Stimulated activated naive CD8-positive, alpha-beta T cell treated with anti-CD3 and anti-CD28 coated beads, Interleukin-15, amount 100 ng/mL, for 72 hours (primary cell): Measurements from ENCODE around the gene DGKB.

ENCODE experiments used
- ATAC-seq: fragments of 150-1000 bp; cut with Tn5 transposase; 2 replicates; pipeline ENCODE4 v1.10.0; 2021; ENCODE audit warnings: mild to moderate bottlenecking, moderate library complexity
- DNase-seq, 2 donors: peaks; one replicate each; pipeline ENCODE4 v3.0.0; 2021 to 2022
- H3K27ac Mint-ChIP-seq, 2 donors: one replicate each; pipeline ENCODE4 v1.8.0; 2022; ENCODE audit warnings: mild to moderate bottlenecking in 2 of 2, mixed read lengths in 2 of 2, moderate library complexity in 2 of 2
- H3K27me3 Mint-ChIP-seq: one replicate; pipeline ENCODE4 v1.8.0; 2022; ENCODE audit warnings: mixed read lengths
- H3K4me1 Mint-ChIP-seq: one replicate; pipeline ENCODE4 v1.8.0; 2022; ENCODE audit warnings: mild to moderate bottlenecking, mixed read lengths
- H3K4me3 Mint-ChIP-seq, 2 donors: one replicate each; pipeline ENCODE4 v1.8.0; 2022; ENCODE audit warnings: mild to moderate bottlenecking in 2 of 2, mixed read lengths in 2 of 2, moderate library complexity in 1 of 2
- H3K9me3 Mint-ChIP-seq, 2 donors: one replicate each; pipeline ENCODE4 v1.8.0; 2022; ENCODE audit warnings: mixed read lengths in 2 of 2

The DGKB gene

DNA sequence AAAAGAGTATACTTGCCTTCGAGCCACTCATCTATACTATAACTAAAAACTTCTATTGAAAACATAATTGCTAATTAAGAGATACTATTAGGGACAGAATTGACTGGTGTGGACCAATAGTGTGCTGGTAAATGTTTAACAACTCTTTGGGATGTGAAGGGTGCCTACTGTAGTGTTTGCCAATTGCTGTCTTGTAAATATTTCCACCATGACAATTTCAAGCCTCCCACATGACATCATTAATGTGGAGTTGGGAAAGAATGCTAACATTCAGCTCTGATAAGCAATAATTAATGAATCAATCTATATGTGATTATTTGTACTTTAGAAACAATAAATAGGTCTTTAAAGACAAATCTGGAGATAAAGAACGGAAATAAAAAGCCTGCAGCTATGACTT, 136.8 kb downstream of the DGKB start:
- ATAC-seq, result no peak
- Mint-ChIP-seq H3K4me3 (no peak overlapping the region), H3K4me1 (no peaks in the 10 kb centered on the region)

GRCh38 chr7:14762561-14762960, 140.0 kb downstream of the DGKB start:
- no peaks in the 10 kb centered on the region for H3K4me1 Mint-ChIP-seq
- H3K27ac Mint-ChIP-seq, result no peak overlapping the region
- H3K4me3 Mint-ChIP-seq, result no peak overlapping the region
- ATAC-seq (no peak), DNase-seq (no peak)
- no peaks in the 10 kb centered on the region for H3K27me3 Mint-ChIP-seq
- H3K9me3 Mint-ChIP-seq, result peaks cover 12 to 13% of the 10 kb centered on the region in 2 donors

More for the DNA sequence above, 136.8 kb downstream of the DGKB start:
- DNase-seq, result no peak
- H3K9me3 Mint-ChIP-seq, result peaks cover 6 to 8% of the 10 kb centered on the region in 2 donors
- no peaks in the 10 kb centered on the region for H3K27me3 Mint-ChIP-seq
- H3K27ac Mint-ChIP-seq, result no peak overlapping the region

GRCh38 chr7:14761510-14762296, 140.8 kb downstream of the DGKB start:
- no peaks in the 10 kb centered on the region for H3K27me3 Mint-ChIP-seq
- no peak for ATAC-seq
- peaks cover 12 to 13% of the 10 kb centered on the region in 2 donors for H3K9me3 Mint-ChIP-seq

DNA sequence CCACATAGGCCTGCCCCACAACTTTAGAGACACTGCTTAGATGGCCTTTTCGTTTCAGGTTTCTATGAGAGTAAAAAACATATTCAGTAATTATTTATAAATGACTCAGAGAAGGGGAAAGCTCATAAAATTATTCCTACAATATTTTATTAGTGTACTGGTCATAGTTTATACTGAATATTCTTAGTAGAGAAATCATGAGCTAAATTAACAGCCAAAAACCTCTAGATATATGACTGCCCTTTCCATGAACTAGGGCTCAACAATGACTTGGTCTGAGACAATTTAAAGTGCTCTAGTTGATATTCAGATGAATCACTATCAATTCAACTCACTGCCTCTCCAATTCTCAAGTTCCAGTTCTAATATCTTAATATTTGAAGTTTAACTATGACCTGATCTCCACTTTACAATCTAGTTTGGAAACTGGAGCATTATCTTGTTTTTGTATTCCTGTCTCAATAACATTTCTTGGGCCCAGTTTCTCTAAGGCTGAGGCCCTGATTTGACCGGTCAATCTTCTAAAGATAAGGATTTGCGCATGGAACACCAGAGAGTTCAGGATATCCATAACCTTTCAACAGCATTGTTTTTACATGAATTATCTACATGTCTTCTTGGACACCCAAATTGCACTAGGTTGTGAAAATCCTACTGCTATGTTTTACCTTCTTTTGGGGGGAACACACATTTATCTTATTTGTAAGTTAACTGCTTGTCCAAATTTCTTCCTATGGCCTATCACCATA, 141.6 kb downstream of the DGKB start:
- no peak for DNase-seq
- no peak overlapping the region for H3K4me3 Mint-ChIP-seq
- no peak for ATAC-seq
- H3K27me3 Mint-ChIP-seq, result no peaks in the 10 kb centered on the region
- peaks cover 8 to 13% of the 10 kb centered on the region in 2 donors for H3K9me3 Mint-ChIP-seq
- no peak overlapping the region for H3K27ac Mint-ChIP-seq
- H3K4me1 Mint-ChIP-seq, result no peaks in the 10 kb centered on the region

More at GRCh38 chr7:14761510-14762296, 140.8 kb downstream of the DGKB start:
- no peak overlapping the region for H3K27ac Mint-ChIP-seq
- no peak for DNase-seq
- H3K4me1 Mint-ChIP-seq, result no peaks in the 10 kb centered on the region
- H3K4me3 Mint-ChIP-seq, result no peak overlapping the region

DNA sequence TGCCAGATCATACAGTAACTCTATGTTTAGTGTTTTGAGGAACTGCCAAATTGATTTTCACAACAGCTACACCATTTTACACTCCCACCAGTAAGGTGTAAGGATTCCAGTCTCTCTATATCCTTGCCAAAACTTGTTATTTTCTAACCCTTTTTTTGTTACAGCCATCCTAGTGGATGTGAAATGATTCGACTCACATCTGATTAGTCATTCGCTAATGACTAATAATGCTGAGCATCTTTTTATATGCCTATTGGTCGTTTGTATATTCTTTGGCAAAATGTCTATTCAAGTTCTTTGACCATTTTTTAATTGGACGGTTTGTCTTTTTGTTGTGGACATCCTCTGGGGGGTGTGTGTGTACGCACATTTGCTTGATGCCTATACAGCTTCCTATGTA, 142.8 kb downstream of the DGKB start:
- Mint-ChIP-seq H3K9me3 (peaks cover 5 to 13% of the 10 kb centered on the region in 2 donors), H3K27ac (no peak overlapping the region), H3K4me3 (no peak overlapping the region), H3K4me1 (no peaks in the 10 kb centered on the region), H3K27me3 (no peaks in the 10 kb centered on the region)
- no peak for ATAC-seq
- no peak for DNase-seq

DNA sequence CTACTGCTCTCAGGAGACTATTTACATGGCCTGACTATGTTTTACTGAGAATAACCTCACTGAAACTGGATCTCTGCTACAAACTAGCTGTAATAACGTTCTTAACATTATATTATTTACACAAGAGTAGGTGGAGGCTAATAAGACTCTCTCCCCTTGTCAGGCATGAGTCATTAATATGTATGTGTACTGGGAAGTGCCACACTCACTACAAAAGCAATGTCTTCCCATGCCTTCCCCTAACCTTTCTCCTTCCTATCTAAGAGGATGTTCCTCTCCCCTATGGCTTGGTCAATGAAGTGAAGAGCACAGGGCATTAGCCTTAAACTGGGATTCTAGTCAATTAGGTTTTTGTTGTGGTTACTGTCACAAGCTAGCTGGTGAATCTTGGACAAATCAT, 147.9 kb downstream of the DGKB start:
- peaks cover 2 to 5% of the 10 kb centered on the region in 2 donors for H3K9me3 Mint-ChIP-seq

DNA sequence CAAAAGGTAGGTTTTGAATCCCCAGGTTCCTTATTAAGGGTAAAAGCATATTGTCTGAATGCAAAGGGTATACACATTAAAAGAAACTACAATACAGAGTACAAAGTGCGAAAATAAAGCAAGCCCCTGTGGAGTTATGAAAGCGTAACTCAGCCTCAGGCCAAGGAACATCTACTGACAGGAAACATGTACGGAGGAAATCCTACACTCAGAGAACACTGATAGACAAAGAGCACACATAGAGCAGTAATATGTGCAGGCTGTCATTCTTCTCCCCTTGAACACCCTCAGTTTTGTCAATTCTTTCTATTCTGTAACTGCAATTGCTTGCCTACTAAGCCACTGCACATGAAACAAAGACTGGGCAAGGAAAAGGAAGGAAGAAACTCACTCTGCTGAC, 150.2 kb downstream of the DGKB start:
- no peaks in the 10 kb centered on the region for H3K27me3 Mint-ChIP-seq
- H3K27ac Mint-ChIP-seq, result no peak overlapping the region
- no peaks in the 10 kb centered on the region for H3K4me1 Mint-ChIP-seq
- DNase-seq (no peak), ATAC-seq (no peak)
- no peak overlapping the region for H3K4me3 Mint-ChIP-seq
- H3K9me3 Mint-ChIP-seq, result no peaks in the 10 kb centered on the region

More for the DNA sequence above, 147.9 kb downstream of the DGKB start:
- ATAC-seq, result no peak
- DNase-seq, result no peak
- Mint-ChIP-seq H3K27me3 (no peaks in the 10 kb centered on the region), H3K4me1 (no peaks in the 10 kb centered on the region), H3K27ac (no peak overlapping the region), H3K4me3 (no peak overlapping the region)

DNA sequence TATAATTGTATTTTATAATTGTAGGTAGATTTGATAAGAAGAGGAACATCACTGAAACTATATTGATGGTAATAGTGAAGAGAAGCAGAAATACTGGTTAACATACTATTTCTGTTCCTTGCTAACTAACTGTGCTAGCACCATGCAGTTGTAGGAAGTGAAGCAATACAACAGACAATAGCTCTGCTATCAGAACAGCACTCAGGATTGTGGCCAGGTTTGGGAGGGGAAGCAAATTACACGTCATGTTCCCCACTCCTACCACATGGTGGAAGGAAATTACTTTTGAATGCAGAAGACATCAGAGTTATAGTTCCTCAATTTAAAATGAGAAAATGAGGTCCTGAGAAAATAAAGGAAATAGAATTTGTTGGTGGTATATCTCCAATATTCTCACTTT, 151.1 kb downstream of the DGKB start:
- H3K27me3 Mint-ChIP-seq, result no peaks in the 10 kb centered on the region
- no peak overlapping the region for H3K27ac Mint-ChIP-seq
- ATAC-seq (no peak), DNase-seq (no peak)
- no peak overlapping the region for H3K4me3 Mint-ChIP-seq
- no peaks in the 10 kb centered on the region for H3K4me1 Mint-ChIP-seq
- no peaks in the 10 kb centered on the region for H3K9me3 Mint-ChIP-seq

DNA sequence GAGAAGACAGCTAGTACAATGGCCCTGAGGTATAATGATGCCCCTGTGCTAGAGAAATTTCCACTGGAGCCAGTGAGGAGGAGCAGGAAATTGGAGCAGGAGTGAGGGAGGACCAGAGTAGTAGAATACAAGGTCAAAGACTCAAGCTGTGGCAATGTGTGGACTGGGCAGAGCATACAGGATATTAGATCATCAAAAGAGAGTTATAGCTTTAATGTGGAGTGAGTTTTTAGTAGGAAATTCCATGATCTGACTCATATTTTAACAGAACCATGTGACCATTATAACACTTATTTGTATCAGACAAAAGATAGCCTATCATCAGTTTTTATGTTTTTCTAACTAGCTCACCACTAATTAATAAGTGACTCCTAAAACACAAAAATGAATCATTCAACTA, 154.1 kb downstream of the DGKB start:
- DNase-seq, result no peak
- Mint-ChIP-seq H3K4me3 (no peak overlapping the region), H3K27me3 (no peaks in the 10 kb centered on the region), H3K27ac (no peak overlapping the region), H3K9me3 (peaks cover 0 to 6% of the 10 kb centered on the region in 2 donors), H3K4me1 (no peaks in the 10 kb centered on the region)
- ATAC-seq, result no peak

DNA sequence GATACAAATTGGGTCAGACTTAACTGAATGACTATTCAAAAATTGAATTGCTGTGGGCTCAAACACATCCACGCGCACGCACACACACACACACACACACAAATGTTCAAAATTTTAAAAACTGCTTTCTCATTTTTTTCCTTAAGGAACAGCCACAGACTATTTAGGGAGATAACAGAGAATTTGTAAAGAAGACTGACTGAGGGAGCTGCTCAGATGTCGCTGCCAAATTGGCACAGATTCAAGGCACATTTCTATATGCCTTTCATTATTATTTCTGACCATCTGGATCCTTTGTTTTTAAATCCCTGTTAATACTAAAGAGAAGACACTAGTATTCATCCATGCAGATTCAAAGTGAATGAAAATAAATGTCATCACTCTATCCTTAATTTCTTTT, 154.8 kb downstream of the DGKB start:
- Mint-ChIP-seq H3K4me3 (no peak overlapping the region), H3K27me3 (no peaks in the 10 kb centered on the region), H3K9me3 (peaks cover 0 to 6% of the 10 kb centered on the region in 2 donors), H3K27ac (no peak overlapping the region), H3K4me1 (no peaks in the 10 kb centered on the region)
- DNase-seq (no peak), ATAC-seq (no peak)

DNA sequence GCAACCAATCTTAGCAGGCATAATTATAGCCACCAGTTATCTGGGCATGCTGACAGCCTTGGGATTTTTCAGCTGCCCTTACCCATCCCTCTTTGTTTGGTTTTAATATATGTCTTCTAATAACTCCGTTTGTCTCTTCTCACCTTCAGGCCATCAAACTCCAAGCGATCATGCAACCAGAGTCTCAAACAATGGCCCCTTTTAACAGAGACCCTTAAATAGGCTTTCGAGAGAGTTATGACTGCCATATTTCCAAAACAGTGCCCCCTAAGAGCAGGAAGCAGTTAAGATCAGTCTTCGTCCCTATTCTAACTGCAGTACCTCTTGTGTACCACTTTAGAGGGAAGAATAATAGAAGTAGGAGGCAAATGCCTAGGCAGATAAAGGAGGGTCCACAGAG, 157.5 kb downstream of the DGKB start:
- Mint-ChIP-seq H3K27me3 (no peaks in the 10 kb centered on the region), H3K4me1 (no peaks in the 10 kb centered on the region), H3K27ac (no peak overlapping the region)

DNA sequence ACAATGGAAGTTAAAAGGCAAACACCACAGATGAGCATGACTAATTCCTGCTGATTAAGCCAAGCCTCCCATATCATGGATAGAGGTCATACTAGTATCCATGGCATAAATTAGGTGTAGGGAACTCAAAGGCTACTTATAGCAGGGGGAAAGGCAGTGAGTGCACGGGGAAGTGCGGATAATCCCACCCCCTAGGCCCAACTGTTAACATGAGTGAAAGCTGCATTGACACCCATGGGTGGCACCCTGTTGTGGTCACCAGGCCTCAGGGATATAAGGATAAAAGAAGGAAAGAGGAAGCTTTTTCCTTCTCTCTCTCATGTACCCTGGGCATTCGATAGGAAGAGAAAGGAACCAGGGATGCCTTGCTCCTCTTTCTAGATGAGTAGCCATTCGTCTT, 161.9 kb downstream of the DGKB start:
- Mint-ChIP-seq H3K27ac (no peak overlapping the region), H3K4me1 (no peaks in the 10 kb centered on the region), H3K4me3 (no peak overlapping the region), H3K9me3 (peaks cover 9 to 18% of the 10 kb centered on the region in 2 donors), H3K27me3 (no peaks in the 10 kb centered on the region)
- DNase-seq, result no peak
- ATAC-seq, result no peak

More for the DNA sequence above, 157.5 kb downstream of the DGKB start:
- ATAC-seq (no peak), DNase-seq (no peak)
- Mint-ChIP-seq H3K4me3 (no peak overlapping the region), H3K9me3 (peaks cover 9 to 15% of the 10 kb centered on the region in 2 donors)

DNA sequence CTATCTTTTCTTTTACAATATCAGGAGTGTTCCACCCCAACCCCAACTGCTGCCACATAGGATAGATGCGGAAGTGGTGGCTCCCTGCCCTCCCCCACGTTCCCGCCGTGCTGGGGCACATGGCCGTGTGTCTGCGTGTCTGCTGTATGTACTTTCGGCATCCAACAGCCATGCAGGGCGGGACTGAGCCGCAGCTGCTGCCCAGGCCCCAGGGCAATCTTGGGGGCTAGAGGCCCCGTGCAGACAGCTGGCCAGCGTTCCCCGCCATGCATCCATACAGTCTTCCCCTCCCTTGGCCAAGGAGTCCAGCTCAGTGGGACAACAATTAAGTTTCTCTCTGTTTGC, 162.7 kb downstream of the DGKB start:
- H3K4me1 Mint-ChIP-seq, result no peaks in the 10 kb centered on the region
- no peak overlapping the region for H3K27ac Mint-ChIP-seq
- H3K9me3 Mint-ChIP-seq, result peaks cover 9 to 15% of the 10 kb centered on the region in 2 donors
- ATAC-seq (no peak), DNase-seq (no peak)
- no peaks in the 10 kb centered on the region for H3K27me3 Mint-ChIP-seq
- no peak overlapping the region for H3K4me3 Mint-ChIP-seq

- Mint-ChIP-seq H3K9me3 (peaks cover 9 to 15% of the 10 kb centered on the region in 2 donors), H3K27me3 (no peaks in the 10 kb centered on the region), H3K27ac (no peak overlapping the region), H3K4me1 (no peaks in the 10 kb centered on the region), H3K4me3 (no peak overlapping the region)
- DNase-seq (no peak), ATAC-seq (no peak)
Observed at GRCh38 chr7:14739168-14739840, 163.2 kb downstream of the DGKB start.

- Mint-ChIP-seq H3K9me3 (peaks cover 9 to 15% of the 10 kb centered on the region in 2 donors), H3K4me1 (no peaks in the 10 kb centered on the region), H3K4me3 (no peak overlapping the region), H3K27ac (no peak overlapping the region), H3K27me3 (no peaks in the 10 kb centered on the region)
- DNase-seq (no peak), ATAC-seq (no peak)
Observed at GRCh38 chr7:14738086-14738485, 164.5 kb downstream of the DGKB start.

- no peaks in the 10 kb centered on the region for H3K4me1 Mint-ChIP-seq
- H3K4me3 Mint-ChIP-seq, result no peak overlapping the region
- DNase-seq (no peak), ATAC-seq (no peak)
- H3K9me3 Mint-ChIP-seq, result peaks cover 0 to 5% of the 10 kb centered on the region in 2 donors
- H3K27me3 Mint-ChIP-seq, result no peaks in the 10 kb centered on the region
- H3K27ac Mint-ChIP-seq, result no peak overlapping the region
Observed at GRCh38 chr7:14734839-14735321, 167.7 kb downstream of the DGKB start.
